Colonic mucosa (tissue), 4 donors: ENCODE data around the gene TMEM100. TPM values are rescaled to one million over a fixed set of nuclear protein-coding genes. Genes with fewer than 3 reads are reported as not detected.

ENCODE experiments used
- DNase-seq: peaks from one replicate; pipeline ENCODE4 v3.0.0-alpha.2; 2020
- H3K27ac ChIP-seq: fragments of 200-600 bp; one replicate; pipeline ENCODE4 v1.8.0; 2021
- H3K27me3 ChIP-seq: fragments of 200-600 bp; one replicate; pipeline ENCODE4 v1.8.0; 2021
- H3K36me3 ChIP-seq: fragments of 200-600 bp; one replicate; pipeline ENCODE4 v1.8.0; 2021
- H3K4me1 ChIP-seq: fragments of 200-600 bp; one replicate; pipeline ENCODE4 v1.8.0; 2021; ENCODE audit warnings: mild to moderate bottlenecking
- H3K4me3 ChIP-seq: fragments of 200-600 bp; one replicate; pipeline ENCODE4 v1.8.0; 2021
- H3K9ac ChIP-seq, 2 donors: one replicate each; pipeline ENCODE4 v1.7.0; 2013; ENCODE audit warnings: control low read depth in 2 of 2, low read depth in 2 of 2, low read length in 2 of 2
- H3K9me3 ChIP-seq: fragments of 200-600 bp; one replicate; pipeline ENCODE4 v1.8.0; 2021
- intact Hi-C: fragments of 100-400 bp; cut with DNase I; formaldehyde crosslinking; loops from one replicate; pipeline ENCODE4 v1.14.1; 2022
- total RNA-seq, 2 donors: library from RNA; stranded (reverse); fragmentation: NEBNext Ultra II Directional in 1 of 2; extraction: Animal tissue kit (Norgen Biotek cat#: 25700) in 1 of 2; gene quantifications; one replicate each; pipeline ENCODE4 v1.2.1, GENCODE V29; 2021
- TF ChIP-seq, protein P1 (sequence below): fragments of 200-600 bp; IDR thresholded peaks from one replicate; pipeline ENCODE4 v1.8.0; 2022; ENCODE audit warnings: antibody characterized with exemption, mild to moderate bottlenecking
- donor health status: healthy.
- donor health status: DM: no; HTN: no; CAD: no.
- donor health status: DM: no; HTN: no; CAD: no.

The TMEM100 gene
- total RNA-seq, 2 donors from 2014 or later, result 2.8 to 7.1 TPM

DNA sequence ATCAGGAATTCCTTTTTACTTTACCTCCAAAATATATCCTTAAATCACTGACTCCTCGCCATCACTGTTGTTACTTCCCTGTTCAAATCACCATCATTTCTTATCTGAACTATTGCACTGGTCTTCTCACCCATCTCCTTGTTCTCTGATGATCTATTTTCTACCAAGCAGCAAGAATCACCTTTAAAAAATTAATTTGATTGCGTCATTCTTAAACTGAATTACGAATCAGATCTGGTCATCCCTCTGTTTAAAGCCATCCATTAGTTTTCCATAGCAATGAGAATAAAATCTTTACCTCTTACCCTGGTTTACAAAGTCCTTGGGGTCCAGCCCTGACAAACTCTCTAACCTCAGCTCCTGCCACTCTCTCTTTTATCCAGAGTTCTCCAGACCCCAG is 42.8 kb upstream of the TMEM100 start:
- Histone ChIP-seq H3K4me1 (no peaks in the 10 kb centered on the region), H3K9ac (no peak overlapping the region), H3K4me3 (no peak overlapping the region), H3K27ac (no peak overlapping the region), H3K36me3 (no peaks in the 10 kb centered on the region), H3K27me3 (no peaks in the 10 kb centered on the region), H3K9me3 (no peaks in the 10 kb centered on the region)
- DNase-seq, result no peak
- intact Hi-C loops, result no loop called here
- TF ChIP-seq, protein P1, sequence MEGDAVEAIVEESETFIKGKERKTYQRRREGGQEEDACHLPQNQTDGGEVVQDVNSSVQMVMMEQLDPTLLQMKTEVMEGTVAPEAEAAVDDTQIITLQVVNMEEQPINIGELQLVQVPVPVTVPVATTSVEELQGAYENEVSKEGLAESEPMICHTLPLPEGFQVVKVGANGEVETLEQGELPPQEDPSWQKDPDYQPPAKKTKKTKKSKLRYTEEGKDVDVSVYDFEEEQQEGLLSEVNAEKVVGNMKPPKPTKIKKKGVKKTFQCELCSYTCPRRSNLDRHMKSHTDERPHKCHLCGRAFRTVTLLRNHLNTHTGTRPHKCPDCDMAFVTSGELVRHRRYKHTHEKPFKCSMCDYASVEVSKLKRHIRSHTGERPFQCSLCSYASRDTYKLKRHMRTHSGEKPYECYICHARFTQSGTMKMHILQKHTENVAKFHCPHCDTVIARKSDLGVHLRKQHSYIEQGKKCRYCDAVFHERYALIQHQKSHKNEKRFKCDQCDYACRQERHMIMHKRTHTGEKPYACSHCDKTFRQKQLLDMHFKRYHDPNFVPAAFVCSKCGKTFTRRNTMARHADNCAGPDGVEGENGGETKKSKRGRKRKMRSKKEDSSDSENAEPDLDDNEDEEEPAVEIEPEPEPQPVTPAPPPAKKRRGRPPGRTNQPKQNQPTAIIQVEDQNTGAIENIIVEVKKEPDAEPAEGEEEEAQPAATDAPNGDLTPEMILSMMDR, result no peak

DNA sequence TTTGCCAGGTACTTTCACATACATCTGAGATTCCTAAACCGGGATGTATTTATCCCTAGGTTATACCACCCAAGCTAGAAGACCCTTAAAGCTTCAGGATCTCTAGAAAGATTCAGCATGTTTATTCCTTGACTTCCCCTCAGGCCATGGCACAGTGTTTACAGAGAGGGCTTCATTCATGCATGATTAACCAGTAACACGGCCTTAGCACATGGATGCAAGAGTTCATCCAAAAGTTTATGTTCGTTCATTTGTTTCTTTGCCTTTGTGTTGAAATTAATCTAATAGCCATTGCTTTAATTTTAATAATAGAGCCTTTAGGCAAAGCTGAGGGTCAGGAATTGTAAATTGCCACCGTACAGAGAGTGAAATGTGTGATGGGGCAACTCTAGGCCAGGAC is 41.9 kb upstream of the TMEM100 start:
- no peaks in the 10 kb centered on the region for H3K27me3 ChIP-seq
- H3K36me3 ChIP-seq, result no peaks in the 10 kb centered on the region
- no peak overlapping the region for H3K9ac ChIP-seq
- TF ChIP-seq, protein P1, result no peak
- H3K9me3 ChIP-seq, result no peaks in the 10 kb centered on the region
- no peaks in the 10 kb centered on the region for H3K4me1 ChIP-seq
- intact Hi-C loops, result no loop called here
- no peak overlapping the region for H3K4me3 ChIP-seq
- DNase-seq, result no peak
- H3K27ac ChIP-seq, result no peak overlapping the region

DNA sequence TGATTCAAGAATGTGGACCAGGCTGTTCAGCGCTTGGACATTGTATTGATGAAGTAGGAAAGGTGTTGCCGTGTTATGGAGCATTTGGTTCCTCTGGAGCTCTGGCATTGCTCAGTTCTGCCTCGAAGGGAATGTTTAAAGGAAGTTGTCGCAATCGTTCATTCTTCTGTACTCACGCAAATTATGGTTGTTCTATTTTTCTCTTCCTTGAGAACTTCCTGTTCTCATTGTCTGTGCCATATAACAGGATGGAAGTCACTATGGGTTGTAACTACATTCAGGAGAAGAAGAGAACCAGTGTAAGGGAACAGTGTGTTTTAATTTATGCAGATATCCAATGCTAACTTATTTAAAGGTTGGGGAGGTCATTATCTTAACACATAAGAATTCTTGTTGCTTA is 41.2 kb upstream of the TMEM100 start:
- no peaks in the 10 kb centered on the region for H3K9me3 ChIP-seq
- H3K9ac ChIP-seq, result no peak overlapping the region
- TF ChIP-seq, protein P1, result no peak
- intact Hi-C loops, result no loop called here
- H3K27ac ChIP-seq, result no peak overlapping the region
- H3K36me3 ChIP-seq, result no peaks in the 10 kb centered on the region
- no peaks in the 10 kb centered on the region for H3K27me3 ChIP-seq
- no peaks in the 10 kb centered on the region for H3K4me1 ChIP-seq
- H3K4me3 ChIP-seq, result no peak overlapping the region
- DNase-seq, result no peak

DNA sequence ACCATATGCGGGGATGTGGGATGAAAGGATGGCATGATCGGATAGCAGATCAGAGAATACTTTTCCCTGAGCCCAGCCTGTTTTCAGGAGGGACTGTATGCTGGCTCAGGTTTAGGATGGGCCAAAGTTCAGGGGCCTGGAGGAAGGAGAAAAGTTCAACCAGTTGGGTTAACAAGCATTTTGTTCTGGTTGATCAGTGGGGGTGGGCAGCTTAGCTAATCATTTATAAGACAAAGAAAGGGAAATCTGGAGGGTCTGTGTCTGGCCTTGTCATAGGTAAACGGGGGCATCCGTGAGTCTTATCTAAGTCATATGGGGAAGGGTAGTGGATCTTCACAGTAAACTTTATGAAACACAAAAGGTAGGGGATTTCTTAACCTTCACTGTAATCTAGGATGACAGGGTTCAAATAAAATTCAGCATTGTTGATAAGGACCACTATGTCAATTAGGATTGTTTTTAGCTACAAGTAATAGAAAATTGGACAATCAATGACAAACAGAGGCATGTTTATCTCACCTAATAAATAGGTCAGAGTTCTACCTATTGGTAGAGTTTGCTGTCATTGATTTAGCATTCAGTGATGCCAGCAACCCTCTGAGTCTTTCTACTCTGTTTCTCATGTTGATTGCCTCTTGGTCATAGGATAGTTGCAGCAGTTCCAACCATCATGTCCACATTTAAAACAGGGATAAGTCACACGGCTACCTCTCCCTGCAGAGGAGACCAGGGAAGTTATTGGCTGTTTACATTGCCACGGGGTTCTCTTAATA is 39.6 kb upstream of the TMEM100 start:
- intact Hi-C loops, result no loop called here

DNA sequence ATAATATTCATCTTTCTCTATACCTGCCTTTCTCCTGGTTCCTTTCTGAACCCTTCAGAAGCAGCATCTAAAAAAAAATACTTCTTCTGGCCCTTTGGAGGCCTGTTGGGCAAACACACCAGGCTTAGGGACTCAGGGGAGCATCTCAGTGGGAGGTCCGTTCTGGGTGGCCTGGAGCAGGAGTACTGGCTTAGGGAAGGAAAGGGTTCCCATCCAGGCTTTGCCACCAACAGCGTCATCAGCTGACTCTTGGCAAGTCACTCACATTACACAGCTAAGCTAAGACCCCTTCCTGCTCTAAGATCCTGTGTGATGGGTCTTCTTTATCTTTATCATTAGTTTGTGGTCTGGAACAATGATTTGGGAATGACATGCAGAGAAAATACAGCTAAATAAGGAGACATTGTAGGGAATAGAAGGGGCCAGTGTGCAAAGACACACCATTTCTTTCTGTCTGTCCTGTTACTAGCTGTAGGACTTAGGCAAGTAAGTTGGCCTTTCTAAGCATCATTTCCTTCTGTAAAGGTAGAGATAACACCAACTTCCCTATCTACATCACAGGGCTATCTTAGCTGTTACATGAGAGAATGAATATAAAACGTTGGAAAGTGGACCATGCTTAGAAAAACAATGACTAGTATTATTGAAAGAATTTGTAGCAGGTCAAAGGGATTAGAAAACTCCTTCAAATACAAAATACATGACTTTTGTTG is 38.1 kb upstream of the TMEM100 start:
- TF ChIP-seq, protein P1, result no peak
- Histone ChIP-seq H3K27ac (no peak overlapping the region), H3K4me3 (no peak overlapping the region), H3K9me3 (no peaks in the 10 kb centered on the region), H3K36me3 (no peaks in the 10 kb centered on the region), H3K27me3 (no peaks in the 10 kb centered on the region), H3K4me1 (no peaks in the 10 kb centered on the region), H3K9ac (no peak overlapping the region)
- no peak for DNase-seq
- intact Hi-C loops, result no loop called here

More for the DNA sequence above, 39.6 kb upstream of the TMEM100 start:
- no peaks in the 10 kb centered on the region for H3K27me3 ChIP-seq
- no peak overlapping the region for H3K4me3 ChIP-seq
- no peaks in the 10 kb centered on the region for H3K36me3 ChIP-seq
- no peaks in the 10 kb centered on the region for H3K9me3 ChIP-seq
- H3K27ac ChIP-seq, result no peak overlapping the region
- no peak for DNase-seq
- no peak overlapping the region for H3K9ac ChIP-seq
- no peaks in the 10 kb centered on the region for H3K4me1 ChIP-seq
- TF ChIP-seq, protein P1, result no peak
